Activated effector memory CD4-positive, alpha-beta T cell treated with anti-CD3 and anti-CD28 coated beads, Interleukin-2, amount 50 U/mL, for 16 hours (primary cell): ENCODE data around the gene HIP1.
"Not testable (repeated sequence)": the region's sequence is repeated elsewhere in the genome, so short reads cannot be mapped to it uniquely, and the experiment has no call there.

Experiments
- DNase-seq: peaks from one replicate; pipeline ENCODE4 v3.0.0-alpha.2; 2020

Gene HIP1

GRCh38 chr7:75738604-75738974 lies at the start of gene HIP1:
Gene HIP1 (minus strand): TSS chr7:75738941. CDS start chr7:75738920, 21 bp downstream.
- no peak for DNase-seq

DNA sequence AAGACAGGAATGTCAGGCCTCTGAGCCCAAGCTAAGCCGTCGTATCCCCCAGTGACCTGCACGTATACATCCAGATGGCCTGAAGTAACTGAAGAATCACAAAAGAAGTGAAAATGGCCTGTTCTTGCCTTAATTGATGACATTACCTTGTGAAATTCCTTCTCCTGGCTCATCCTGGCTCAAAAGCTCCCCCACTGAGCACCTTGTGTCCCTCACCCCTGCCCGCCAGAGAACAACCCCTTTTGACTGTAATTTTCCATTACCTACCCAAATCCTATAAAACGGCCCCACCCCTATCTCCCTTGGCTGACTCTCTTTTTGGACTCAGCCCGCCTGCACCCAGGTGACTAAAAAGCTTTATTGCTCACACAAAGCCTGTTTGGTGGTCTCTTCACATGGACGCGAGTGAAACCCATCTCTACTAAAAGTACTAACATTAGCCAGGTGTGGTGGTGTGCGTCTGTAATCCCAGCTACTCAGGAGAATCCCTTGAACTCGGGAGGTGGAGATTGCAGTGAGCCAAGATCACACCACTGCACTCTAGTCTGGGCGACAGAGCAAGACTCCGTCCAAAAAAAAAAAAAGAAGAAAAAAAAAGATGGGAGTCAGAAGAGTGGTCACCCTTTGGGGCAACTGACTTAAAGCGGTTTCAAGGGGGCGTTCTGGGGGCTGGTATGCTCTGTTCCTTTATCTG lies 49.6 kb upstream of the HIP1 start:
- DNase-seq: not testable (repeated sequence)

GRCh38 chr7:75783058-75783457 lies 44.3 kb upstream of the HIP1 start:
- not testable (repeated sequence) for DNase-seq

- DNase-seq: not testable (repeated sequence)
These were observed 42.0 kb upstream of the HIP1 start for GRCh38 chr7:75780647-75781273.

GRCh38 chr7:75779516-75779915 lies 40.8 kb upstream of the HIP1 start:
- not testable (repeated sequence) for DNase-seq

DNA sequence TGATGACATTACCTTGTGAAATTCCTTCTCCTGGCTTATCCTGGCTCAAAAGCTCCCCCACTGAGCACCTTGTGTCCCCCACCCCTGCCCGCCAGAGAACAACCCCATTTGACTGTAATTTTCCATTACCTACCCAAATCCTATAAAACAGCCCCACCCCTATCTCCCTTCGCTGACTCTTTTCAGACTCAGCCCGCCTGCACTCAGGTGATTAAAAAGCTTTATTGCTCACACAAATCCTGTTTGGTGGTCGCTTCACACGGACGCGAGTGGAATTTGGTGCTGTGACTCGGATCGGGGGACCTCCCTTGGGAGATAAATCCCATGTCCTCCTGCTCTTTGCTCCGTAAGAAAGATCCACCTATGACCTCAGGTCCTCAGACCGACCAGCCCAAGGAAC lies 40.3 kb upstream of the HIP1 start:
- DNase-seq: not testable (repeated sequence)

DNA sequence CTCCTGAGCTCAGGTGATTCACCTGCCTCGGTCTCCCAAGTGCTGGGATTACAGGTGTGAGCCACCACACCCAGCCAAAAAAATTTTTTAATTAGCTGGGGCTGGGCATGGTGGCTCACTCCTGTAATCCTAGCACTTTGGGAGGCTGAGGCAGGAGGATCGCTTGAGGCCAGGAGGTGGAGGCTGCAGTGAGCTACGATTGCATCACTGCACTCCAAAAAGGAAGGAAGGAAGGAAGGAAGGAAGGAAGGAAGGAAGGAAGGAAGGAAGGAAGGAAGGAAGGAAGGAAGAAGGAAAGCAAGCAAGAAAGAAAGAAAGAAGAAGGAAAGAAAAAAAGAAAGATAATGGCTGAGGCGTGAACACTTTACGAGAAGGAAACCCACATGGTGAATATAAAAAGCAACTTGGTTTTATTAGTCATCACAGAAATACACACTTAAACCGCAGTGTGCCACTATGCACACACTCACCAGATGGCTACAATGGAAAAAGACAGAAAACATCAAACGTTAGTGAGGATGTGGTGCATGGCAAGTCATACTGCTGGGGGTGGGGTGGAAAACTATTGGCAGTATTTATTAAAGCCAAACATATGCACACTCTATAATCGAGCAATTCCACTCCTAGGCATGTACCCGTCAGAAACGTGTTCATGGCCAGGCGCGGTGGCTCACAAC lies 37.7 kb upstream of the HIP1 start:
- DNase-seq: peak; percentile 80

DNA sequence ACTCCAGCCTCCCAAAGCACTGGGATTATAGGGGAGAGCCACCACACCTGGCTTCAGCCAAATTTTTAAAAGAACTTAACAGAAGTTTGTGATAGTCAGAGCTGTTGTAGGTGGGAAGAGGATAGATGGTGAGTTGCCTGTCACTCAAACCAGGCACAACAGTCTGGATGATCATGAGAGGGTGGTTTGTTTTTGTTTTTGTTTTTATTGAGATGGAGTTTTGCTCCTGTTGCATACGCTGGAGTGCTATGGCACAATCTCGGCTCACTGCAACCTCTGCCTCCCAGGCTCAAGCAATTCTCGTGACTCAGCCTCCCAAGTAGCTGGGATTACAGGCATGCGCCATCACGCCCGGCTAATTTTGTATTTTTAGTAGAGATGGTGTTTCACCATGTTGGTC lies 35.2 kb upstream of the HIP1 start:
- DNase-seq: not testable (repeated sequence)

GRCh38 chr7:75772081-75773077 lies 33.6 kb upstream of the HIP1 start, which contains the start of gene CCL26:
Gene CCL26 (minus strand): TSS chr7:75772211. CDS start chr7:75772176, 35 bp downstream.
- no peak for DNase-seq

- DNase-seq: no peak
These were observed 32.5 kb upstream of the HIP1 start for GRCh38 chr7:75771224-75771623.

- no peak for DNase-seq
These were observed 23.7 kb upstream of the HIP1 start for GRCh38 chr7:75762350-75762917.

- not testable (repeated sequence) for DNase-seq
These were observed 23.1 kb upstream of the HIP1 start for GRCh38 chr7:75761801-75762200.

DNA sequence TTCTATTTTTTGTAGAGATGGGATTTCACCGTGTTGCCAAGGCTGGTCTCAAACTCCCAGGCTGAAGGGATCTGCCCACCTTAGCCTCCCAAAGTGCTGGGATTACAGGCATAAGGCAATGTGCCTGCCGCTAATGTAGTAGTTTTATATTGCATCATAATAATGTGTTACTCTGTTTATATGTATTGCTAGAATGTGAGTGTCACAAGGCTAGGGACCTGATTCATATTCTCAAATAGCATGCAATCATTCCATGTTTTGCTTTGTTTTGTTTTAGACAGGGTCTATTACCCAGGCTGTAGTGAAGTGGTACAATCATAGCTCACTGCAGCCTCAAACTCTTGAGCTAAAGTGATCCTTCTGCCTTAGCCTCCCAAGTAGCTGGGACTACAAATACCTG lies 19.8 kb upstream of the HIP1 start:
- DNase-seq: no peak

DNA sequence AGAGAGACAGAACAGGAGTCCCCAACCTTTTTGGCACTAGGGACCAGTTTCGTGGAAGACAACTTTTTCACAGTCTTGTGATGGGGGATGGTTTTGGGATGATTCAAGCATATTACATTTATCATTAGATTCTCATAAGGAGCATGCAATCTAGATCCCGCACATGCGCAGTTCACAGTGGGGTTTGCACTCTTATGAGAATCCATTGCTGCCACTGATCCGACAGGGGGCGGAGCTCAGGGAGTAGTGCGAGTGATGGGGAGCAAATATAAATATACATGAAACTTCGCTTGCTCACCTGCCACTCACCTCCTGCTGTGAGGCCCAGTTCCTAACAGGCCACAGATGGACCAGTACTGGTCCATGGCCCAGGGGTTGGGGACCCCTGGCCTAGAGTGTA lies 19.1 kb upstream of the HIP1 start:
- no peak for DNase-seq

DNA sequence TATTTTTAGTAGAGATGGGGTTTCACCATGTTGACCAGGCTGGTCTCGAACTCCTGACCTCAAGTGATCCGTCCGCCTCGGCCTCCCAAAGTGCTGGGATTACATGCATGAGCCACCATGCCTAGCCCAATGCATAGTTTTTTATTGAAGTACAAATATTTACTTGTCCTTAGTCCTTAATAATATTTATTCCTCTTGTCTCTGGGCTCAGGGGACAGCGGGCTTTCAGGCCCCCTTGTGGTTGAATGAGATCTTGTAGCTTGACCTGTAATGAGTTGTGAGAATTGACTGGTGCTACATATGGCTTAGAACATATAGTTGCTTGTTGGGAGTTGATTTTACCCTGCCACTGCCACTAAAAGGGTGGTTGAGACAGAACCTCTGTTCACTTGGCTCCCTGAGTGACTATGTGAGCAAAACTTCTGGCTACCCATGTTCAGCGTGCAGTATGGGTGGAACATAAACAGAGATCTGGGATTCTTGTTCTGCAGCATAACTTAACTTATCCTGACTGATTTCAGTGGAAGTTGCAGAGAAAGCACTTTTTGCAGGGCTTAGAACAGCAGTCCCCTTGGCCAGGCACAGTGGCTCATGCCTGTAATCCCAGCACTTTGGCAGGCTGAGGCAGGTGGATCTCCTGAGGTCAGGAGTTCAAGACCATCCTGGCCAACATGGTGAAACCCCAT lies 18.4 kb upstream of the HIP1 start:
- DNase-seq: no peak

DNA sequence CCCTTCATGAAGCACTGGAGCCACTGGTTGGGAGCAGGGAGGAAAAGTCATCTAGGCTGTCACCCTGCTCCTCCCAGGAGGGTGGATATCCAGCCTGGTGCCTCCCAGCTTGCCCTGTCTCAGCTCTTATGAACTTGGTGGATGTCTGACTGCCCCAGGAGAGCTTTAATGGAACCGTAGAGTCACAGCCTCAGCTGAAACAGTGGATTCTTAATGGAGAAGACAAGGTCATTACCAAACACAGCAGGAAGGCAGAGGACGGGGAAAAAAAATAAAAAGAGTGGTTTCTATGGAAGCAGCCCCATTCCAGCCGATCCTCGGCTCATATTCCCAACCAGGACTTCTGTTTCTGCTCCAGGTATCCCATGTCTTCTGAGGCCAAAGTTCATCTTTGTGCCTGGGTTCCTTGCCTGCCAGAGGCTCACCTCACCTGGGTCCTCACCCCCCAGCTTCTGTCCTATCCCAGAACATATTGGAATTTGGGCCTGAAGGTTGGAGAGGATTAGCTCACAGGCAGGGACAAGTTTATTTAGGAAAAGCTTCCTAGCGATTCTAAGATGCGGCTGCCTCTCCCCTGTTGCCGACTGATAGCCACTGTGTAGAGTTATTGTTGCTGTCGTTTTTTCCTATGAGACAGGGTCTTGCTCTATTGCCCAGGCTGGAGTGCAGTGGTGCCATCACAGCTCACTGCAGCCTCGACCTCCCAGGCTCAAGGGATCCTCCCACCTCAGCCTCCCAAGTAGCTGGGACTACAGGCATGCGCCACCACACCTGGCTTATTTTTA lies 17.7 kb upstream of the HIP1 start:
- DNase-seq: no peak

GRCh38 chr7:75743455-75743859 lies 4.7 kb upstream of the HIP1 start:
- no peak for DNase-seq

- DNase-seq: no peak
These were observed 2.2 kb upstream of the HIP1 start for GRCh38 chr7:75740846-75741497.

- DNase-seq: peak; percentile 63
These were observed 1.3 kb upstream of the HIP1 start for GRCh38 chr7:75739796-75740672.
